Measurements from ENCODE around the gene PLK2.

PLK2 gene

DNA sequence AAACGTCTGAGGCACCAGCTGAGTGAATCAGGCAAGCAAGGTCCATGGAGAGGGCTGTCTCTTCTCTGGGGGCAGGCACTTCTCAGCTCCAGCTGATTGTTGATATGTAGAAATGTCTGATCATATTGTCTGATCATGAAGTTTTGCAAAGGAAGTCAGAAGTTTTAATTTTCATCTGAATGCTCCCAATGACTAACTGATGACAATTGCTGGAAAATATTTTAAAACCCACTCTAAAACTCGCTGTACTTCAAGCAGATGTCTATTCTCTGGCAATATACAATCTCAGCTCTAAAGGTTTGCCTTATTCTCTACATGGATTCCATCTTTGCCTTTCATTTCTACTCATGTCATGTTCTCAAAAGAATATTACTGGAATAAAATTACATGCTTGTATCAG lies 12.7 kb downstream of the PLK2 start:
- DNase-seq = no peak

DNA sequence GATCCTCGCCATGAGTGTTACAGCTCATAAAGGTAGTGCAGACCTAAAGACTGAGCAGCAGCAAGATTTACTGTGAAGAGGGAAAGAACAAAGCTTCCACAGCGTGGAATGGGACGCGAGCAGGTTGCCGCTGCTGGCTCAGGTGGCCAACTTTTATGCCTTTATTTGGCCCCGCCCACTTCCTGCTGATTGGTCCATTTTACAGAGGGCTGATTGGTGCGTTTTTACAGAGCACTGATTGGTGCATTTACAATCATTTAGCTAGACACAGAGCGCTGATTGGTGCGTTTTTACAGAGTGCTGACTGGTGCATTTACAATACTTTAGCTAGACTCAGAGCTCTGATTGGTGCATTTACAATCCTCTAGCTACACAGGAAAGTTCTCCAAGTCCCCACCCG lies 13.9 kb downstream of the PLK2 start:
- DNase-seq = no peak

DNA sequence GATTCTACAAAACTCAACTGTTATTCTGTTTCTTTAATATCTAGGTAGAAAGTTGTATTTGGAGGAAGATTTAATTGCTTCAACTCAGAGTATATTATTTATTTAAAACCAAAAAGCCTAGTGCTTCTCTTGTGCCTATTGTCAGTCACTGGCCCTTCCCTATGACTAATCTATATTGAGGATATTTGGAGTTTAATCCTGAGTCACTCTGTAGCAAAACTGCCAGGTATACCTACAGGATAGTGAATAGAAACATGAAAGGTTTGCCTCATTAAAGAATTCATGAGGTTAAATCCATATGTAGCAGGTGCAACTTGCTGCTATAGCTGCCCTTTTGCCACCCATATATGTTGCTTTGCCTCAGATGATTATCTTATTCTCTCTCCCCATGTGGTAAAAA lies 15.1 kb downstream of the PLK2 start:
- DNase-seq = no peak

DNA sequence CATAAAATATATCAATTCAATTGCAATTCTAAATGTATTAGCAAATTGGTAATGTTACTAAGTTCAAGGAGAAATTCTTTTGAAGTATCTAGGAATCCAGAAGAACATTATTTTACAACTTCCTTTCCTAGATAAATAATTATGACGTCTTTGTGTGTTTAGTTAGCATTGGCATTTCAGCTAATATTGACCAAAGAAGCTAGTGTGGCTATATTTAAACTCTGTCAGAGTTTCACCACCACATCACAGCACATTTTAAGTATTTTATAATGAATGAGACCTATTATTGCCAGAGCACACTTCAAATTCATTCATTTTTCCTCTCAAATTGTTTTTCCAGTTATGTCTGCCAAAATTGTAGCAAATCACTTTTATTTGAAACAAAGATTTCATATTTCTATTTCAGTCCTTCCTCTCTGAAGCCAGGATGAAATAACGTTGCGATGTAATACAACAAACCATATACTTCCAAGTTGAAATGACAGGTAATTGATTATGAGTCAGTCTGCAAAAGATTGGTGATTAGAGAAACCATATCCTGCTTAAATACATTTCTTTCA lies 18.9 kb downstream of the PLK2 start:
- no peak for DNase-seq

DNA sequence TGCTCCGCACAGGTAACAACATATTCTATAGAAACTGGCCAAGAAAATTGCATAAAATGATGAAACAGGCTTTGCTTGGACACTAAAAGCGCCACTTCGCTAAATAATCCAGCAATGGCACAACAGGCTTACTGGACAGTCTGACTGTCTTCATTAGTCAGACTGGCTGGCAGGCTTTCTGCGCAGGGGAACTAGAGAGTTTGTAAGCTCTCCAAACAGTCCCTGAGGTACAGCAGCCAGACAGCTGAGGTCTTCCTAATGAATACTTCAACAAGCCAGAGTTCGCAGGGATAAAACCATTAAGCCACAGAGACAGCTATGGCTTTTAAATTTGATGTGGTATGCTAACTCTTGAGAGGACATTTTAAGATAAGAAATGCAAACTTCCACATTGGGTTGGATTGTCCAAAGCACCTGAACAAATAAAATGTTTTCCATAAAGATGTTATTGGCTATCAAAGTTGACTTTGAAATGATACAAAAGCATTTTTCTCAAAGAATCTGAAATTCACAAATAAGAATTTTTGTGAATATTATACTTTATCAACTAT lies 20.7 kb downstream of the PLK2 start:
- DNase-seq = no peak

DNA sequence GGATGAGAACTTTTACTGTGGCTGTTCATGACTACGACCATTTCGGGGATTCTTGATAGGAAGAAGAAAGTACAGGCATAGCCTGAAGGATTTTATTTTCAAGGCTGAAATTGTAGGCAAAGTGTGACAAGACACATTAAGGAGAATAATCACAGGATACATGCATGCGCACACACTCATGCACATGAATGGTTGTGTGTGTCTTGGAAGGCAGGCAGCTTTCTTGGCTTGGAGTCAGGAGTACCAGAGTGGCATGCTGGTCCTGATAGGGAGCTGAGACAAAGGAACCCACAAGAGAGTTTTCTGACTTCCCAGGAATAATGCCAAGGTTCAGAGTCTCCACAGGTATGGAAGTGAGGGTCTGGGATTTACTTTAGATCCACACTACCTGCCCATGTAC lies 22.2 kb downstream of the PLK2 start:
- DNase-seq = no peak

DNA sequence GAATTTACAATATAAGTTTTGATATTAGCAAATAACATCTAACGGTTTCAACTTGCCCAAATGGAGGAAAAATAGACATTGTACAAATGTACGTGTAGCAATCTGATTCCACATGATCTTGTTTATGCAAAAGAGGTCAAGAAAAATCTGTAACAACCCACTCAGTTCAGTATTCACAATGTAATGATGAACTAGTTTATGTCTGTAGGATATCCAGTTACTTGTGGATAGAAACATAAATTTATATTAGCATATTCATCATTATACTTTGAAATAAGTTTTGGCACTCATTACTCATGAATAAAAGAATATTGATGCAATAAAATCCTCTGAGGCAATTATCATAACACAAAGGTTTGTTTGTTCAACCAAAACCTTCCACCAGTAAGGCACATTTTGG lies 28.1 kb downstream of the PLK2 start:
- no peak for DNase-seq

DNA sequence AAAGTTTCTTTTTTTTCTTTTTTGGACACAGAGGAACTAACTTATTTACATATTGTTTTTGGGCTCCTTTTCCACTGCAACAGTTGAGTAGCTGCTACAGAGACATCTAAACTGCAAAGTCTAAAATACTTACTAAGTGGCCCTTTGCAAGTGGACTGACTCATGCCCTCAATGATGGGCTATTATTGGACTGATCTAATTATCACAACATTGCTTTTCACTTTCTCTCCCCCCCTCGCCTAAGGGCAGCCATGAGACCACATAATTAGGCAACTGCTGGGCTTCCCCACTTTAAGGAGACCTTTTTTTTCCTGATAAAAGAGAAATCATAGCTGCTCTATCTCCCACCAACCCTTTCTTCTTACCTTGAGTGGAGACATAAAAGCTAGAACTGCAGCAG lies 47.0 kb downstream of the PLK2 start:
- no peak for DNase-seq

DNA sequence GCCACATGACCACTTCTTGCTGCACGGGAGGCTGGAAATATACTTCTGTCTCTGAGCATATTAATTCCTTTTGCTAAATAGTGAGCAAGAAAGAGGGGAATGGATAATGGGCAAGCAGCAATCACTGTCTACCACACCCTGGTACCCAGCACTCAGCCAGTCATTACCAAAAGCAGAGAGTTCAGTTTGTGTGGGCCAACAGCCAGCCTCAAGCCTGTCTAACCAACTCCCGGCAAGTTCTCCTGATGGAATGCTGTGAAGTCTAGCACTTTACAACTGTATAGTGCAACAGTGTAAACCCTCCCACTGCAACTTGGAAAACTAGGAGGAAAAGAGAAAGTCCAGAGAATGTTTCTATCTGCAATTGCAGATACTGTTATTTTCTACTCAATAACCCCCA lies 47.8 kb downstream of the PLK2 start:
- DNase-seq = no peak

DNA sequence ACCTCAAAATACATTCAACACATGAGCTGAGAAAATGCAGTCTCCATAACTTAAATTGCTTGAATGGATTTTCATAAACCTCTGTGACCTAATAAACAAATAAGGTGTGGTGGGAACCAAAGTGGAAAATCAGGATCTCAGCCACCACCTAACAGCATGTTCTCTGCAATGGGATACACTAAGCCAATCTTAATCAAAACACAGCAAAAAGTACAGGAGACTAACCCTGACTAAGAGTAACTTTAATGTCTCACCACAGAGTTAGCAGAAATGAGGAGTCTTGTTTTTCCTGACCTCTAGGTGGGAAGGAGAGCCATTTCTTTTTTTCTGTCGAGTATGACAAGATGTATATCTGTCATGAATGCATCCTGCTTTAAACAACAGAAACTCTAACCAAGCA lies 48.5 kb downstream of the PLK2 start:
- DNase-seq = no peak

DNA sequence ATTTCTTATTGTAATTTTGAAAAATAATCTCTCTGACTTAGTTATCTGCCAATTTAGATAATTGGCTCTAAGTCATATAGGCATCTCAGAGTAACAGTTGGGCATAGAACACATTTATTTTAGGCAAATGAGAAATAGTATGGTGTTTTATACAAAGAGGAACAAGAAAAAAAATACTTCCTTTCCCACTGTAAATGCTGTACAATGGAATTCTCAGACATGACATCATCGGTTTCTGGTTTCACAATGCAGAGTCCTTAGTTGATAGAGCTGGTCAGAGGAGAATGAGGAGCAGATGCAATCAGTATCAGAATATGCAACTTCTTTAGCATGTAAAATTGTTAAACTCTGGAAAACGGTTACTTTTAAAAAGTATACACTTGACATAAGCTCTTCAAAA lies 49.4 kb downstream of the PLK2 start:
- DNase-seq = no peak

DNA sequence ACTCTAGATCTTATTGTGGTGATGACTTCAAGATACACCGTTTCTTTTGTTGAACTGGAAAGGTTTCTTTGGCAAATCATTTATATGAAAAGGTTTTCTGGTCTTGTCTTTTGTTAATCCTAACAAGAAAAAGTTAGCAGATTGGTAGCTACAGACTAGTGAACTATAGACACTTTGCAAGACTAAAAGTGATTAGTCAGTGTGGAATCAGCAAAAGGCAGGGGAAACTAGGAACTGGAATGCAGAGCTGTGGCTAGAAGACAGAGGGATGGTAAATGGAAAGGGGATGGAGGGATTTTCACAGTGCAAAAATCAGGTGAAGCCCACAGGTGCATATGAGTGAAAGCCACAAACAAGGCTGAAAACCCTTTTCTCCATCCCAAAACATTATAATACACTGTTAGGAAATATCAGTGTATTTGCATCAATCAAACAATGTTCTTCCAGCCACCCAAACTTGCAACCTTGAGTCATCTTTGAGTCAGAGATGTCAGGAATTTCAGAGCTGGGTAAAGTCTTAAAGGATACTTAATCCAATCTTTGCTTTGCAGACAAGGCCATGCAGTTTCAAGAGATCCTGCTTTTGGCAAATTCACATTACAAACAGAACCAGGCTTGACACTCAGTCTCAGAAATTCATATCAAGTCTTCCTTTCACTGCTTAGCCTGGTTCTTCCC lies 52.7 kb downstream of the PLK2 start:
- no peak for DNase-seq

DNA sequence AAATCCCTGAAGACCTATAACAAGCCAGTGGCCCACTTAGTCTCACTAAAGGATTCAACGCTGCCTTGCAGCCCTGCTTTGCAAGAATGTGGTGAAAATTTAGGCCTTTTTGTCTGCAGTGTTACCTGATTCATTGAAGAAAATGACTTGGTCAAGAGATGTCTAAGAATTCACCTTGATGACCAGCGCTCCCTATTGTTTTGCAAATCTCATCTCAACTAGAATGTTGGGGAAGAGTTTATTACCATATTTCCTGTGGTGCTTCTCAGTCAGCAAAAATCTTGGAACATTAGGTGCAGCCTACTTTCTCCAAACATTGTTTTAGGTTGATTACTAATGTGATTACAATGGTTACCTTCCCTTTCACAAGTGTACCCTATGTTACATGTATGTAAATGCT lies 53.5 kb downstream of the PLK2 start:
- DNase-seq = no peak

DNA sequence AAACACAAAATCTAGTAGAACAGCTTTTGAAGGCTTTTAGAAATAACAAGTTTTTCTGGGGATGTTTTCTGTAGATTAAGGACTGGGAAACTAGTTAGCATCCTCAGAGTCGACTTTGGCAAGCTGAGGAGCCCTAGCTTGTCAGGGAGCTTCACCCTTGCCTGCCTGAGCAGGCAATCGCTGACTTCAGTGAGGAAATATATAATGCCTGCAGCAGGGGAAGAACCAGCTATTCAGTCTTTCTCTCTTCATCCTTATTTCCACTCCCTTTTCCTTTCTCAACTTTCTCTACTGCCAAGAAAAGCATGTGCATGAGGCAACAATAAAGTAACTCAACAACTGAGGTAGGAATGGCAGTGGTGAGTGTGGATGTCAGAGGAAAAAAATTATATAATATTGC lies 54.7 kb downstream of the PLK2 start:
- DNase-seq = no peak

DNA sequence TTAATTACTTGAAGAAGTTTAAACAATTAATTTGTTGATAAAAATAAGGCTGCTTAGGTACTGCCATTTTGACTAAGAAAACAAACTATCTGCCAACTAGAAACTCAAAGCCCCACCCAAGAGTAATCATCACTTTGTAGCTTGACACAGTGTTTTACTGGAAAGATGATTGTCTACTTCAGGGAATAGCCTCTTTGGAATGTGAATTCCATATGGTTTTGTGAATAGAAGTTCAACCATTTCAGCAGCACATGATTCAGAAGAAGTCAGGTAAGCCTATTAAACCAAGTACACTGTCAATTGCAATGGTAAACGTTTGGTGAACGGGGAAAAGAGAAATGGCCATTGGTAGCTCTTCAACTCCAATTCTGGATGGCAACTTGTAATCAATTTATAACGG lies 55.2 kb downstream of the PLK2 start:
- no peak for DNase-seq
